Renal pelvis (tissue), 4 donors: ENCODE data around the gene S100A3. TPM values are rescaled to one million over a fixed set of nuclear protein-coding genes. Genes with fewer than 3 reads are reported as not detected.
"Not testable (repeated sequence)": the region's sequence is repeated elsewhere in the genome, so short reads cannot be mapped to it uniquely, and the experiment has no call there.

Source experiments
- DNase-seq: peaks from one replicate; pipeline ENCODE4 v3.0.0-alpha.2; 2013
- polyA plus RNA-seq, 3 donors: library from polyadenylated mRNA; unstranded; fragments of 120-200 nt; gene quantifications; one replicate each; pipeline ENCODE4 v1.2.1, GENCODE V29; 2013; ENCODE audit not compliant: insufficient read length in 3 of 3

Gene S100A3
- polyA plus RNA-seq, 3 donors, result 0.19 TPM; not detected in 2

GRCh38 chr1:153535242-153536011 is 13.6 kb downstream of the S100A3 start, which contains the start of gene S100A6:
TSS of gene S100A6 (minus strand) at chr1:153535991. CDS start at chr1:153535339, 652 bp downstream.
- DNase-seq, result no peak

DNA sequence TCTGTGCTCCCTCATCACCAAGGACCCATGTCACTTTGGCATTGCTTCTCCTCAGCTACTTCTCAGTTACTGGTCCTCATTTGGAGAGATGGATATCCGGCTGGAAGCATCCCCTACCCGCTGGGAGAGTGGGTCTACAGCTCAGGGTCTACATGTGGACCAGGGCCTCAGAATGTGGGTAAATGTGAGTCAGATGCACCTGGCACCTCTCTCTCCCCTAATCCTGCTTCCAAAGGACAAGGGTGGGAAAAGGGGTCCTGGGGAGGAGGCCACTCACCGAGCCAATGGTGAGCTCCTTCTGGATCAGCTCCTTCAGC is 14.2 kb downstream of the S100A3 start:
- no peak for DNase-seq

- no peak for DNase-seq
Measured at GRCh38 chr1:153534226-153534924, 14.7 kb downstream of the S100A3 start.

GRCh38 chr1:153533689-153534201 is 15.3 kb downstream of the S100A3 start:
- no peak for DNase-seq

DNA sequence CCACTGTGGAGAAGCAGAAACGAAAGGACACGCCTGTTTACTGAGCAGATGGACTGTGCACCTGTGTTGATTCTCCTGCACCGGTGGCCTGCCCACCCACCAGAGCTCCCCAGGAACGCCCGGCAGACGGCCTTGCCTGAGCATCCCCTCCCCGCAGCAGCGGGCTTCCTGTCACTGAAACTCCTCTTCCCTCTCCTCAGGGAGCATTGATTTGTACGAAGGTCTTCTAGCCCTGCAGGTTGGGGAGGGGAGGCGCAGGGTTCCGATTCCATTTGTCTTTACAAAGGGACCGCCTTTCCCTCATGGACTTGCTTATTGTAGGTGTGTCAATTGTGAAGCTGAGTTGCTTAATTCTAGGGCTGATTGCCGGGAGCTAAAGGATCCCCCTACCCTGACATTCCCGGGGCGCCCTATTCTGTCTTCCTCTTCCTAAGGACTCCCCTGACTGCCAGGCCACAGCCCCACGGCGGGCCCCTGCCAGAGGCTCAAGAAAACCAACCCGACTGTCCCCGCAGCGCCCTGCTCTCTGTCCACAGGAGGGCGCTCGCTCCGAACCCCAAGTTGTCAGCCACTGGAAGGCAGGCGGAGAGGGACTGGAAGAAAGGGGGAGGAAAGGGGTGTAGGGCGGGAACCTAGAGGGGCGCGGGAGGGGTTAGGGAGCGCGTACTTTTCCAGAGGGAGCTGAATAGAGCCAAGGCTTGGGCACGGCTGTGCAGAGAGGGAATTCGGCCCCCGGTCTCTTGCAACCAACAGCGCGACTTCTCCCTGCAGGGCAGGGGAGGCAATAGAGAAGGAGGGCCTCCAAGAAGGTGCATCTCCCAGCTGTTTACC is 16.1 kb downstream of the S100A3 start:
- DNase-seq, result peak; percentile 84

- DNase-seq, result no peak
Measured at GRCh38 chr1:153532181-153532580, 16.9 kb downstream of the S100A3 start.

DNA sequence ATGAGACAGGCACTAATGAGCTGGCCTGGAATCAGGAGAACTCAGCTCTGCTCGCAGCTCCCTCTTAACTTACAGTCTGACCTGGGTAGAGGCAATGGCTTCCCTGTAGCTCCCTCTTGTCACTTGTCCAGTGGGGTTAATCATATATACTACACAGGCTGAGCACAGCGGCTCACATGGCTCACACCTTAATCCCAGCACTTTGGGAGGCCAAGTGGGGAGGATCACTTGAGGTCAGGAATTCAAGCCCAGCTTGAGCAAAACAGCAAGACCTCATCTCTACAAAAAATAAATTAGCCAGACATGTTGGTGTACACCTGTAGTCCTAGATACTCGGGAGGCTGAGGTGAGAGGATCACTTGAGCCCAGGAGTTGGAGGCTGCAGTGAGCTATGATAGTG is 17.4 kb downstream of the S100A3 start:
- DNase-seq, result no peak

- DNase-seq, result no peak
Measured at GRCh38 chr1:153527683-153528040, 21.4 kb downstream of the S100A3 start.

- no peak for DNase-seq
Measured at GRCh38 chr1:153527023-153527682, 21.9 kb downstream of the S100A3 start.

DNA sequence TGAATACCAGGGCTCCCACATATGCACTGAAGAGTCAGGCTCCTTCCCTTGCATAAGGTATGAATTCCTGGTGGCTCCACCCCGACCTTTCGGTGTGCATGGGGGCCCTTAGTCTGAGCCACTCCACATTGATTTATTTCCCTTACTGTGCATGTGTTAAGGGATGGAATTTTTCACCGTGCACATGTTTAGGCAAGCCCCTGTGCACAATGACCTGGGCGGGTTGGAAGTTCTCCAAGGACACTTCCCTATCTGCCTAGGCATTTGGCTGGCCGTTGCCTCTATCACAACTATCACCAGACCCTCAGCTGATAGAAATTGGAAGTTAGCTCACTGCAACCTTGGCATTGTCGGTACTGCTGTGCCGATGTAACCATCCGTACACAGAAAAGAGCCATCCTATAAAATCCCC is 22.9 kb downstream of the S100A3 start:
- no peak for DNase-seq

GRCh38 chr1:153525088-153525728 is 23.9 kb downstream of the S100A3 start:
- DNase-seq, result no peak

- DNase-seq, result not testable (repeated sequence)
Measured at GRCh38 chr1:153522353-153523048, 26.6 kb downstream of the S100A3 start.

- not testable (repeated sequence) for DNase-seq
Measured at GRCh38 chr1:153521808-153522207, 27.2 kb downstream of the S100A3 start.

DNA sequence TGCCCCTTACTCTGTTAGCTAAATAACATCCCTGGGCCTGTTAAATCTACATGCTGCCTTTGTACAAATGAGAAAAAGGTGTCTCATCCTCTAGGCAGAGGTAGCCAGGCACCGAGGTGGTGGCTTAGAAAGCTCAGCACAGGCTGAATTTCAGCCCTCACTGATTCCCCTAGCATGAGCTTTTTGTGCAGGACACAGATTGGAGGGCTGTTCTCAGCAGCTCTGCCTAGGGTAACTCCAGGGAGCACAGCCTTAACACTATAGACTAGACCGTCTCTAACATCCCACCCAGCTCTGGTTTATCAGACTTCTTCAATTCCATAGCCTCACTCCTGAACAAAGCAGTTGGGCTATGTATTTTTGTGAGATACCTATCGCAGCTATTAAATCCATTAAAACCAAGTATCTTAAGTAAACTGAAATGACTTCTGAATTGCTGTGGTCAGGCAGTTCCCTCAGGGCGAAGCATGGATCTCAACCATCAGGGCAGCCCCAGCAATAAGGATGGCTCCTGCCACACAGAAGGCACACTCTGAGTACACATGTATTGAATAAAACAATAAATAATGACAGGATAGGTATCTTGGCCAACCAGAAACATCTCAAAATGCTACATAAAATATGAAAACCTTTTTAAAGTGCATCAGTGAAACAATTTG is 28.1 kb downstream of the S100A3 start:
- no peak for DNase-seq

GRCh38 chr1:153520137-153520691 is 28.8 kb downstream of the S100A3 start:
- DNase-seq, result not testable (repeated sequence)

- no peak for DNase-seq
Measured at GRCh38 chr1:153519242-153519641, 29.8 kb downstream of the S100A3 start.

- no peak for DNase-seq
Measured at GRCh38 chr1:153515504-153516394, 33.3 kb downstream of the S100A3 start.

DNA sequence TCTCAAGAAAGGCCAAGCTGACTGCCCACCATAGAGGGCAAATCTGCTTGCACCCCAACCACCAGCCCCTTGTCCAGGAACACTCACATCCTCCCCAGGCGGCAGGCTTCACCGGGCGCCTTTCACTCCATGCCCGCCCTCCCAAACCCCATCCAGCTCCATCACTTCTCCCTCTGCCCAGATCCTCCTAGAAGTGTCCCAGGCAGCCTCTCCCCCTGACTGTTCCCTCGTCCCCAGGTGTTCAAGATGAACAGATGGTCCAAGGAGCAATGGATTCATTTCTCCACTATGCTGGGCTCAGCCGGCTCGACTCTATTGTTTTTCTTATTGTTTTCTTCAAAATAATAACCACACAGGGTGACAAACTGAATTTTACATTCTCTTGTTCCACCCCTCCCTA is 35.4 kb downstream of the S100A3 start:
- no peak for DNase-seq

GRCh38 chr1:153513023-153513422 is 36.0 kb downstream of the S100A3 start:
- DNase-seq, result no peak
